Hair follicular keratinocyte (primary cell): ENCODE measurements around the gene ASPSCR1. TPM values are rescaled to one million over a fixed set of nuclear protein-coding genes. Genes with fewer than 3 reads are reported as not detected.

Source experiments
- total RNA-seq: library from RNA; depleted of rRNA; stranded (reverse); fragments of >200 nt; gene quantifications from 2 replicates; pipeline ENCODE4 v1.2.3, GENCODE V29; 2015

ASPSCR1 gene
- total RNA-seq = 10.5 and 11.1 TPM in 2 replicates

DNA sequence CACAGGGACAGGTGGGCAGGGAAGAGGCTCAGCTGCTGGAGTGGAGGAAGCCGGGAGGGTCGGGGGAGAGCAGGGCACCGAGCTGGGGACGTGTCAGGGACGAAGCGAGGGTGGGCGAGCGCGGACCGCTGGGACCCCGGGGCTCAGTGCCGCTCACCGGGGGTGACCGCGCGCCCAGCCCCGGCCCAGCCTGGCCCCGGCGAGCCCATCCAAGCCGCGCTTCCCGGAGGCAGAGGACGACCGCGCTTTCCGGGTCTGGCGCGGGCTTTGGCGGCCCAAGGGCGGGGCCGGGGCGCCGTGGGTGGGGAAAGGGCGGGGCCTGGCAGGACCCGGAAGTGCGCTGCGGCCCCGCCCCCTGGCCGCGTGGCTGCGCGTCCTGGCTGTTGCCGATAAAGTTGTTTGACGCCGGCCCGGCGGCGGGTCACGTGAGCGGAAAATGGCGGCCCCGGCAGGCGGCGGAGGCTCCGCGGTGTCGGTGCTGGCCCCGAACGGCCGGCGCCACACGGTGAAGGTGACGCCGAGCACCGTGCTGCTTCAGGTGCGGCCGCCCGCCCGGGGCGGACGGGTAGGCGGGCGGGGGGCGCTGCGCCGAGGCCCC is at the start of gene ASPSCR1:
ASPSCR1 (plus strand) TSS at position 419 of the 598 bp plus-strand sequence; CDS start at position 437, 18 bp downstream.

GRCh38 chr17:81927653-81928543 is 49.5 kb upstream of the ASPSCR1 start, which contains the start of gene MAFG:
TSS of gene MAFG (minus strand) at chr17:81927735. CDS start at chr17:81923185, 4,550 bp downstream.

DNA sequence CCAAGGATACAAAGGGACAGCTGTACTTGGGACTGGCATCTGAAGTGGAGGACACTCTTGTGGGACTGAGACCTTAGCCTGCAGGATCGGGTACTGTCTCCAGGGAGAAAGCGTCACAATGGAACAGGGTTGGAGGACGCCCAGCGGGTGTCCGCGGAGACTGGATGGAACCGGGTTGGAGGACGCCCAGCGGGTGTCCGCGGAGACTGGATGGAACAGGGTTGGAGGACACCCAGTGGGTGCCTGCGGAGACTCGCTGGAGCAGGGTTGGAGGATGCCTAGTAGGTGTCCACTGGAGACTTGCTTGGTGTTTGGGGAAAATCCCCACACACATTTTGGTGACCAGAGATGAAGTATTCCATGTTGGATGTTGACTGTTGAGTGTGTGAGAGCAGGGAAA is 30.2 kb upstream of the ASPSCR1 start, which contains the start of gene MYADML2:
MYADML2 (minus strand) TSS at position 45 of the 400 bp plus-strand sequence. CDS start 5,492 bp downstream, outside the sequence.

DNA sequence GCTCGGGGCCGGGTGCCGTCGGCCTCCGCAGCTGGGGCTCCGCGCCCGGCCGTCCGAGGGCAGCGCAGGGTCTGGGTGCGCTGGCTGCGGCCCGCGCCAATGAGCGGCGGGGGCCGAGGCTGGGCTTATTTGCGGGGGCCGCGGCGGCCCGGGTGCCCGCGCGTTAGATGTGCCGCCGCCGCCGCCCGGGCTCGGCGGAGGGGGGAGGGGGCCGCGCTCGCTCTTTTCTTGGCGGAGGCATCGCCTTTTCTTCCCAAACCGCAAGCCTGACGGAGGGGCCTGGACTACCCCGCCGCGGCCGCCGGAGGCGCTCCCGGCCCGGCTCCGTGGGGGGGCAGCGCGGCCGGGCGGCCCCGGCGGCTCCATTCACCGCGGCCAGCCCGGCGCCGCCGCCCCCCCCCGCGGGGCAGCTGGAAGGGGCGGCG is 16.3 kb upstream of the ASPSCR1 start, which contains the start of gene NOTUM:
NOTUM (minus strand) TSS at position 101 of the 425 bp plus-strand sequence. CDS start 278 bp downstream, outside the sequence.

DNA sequence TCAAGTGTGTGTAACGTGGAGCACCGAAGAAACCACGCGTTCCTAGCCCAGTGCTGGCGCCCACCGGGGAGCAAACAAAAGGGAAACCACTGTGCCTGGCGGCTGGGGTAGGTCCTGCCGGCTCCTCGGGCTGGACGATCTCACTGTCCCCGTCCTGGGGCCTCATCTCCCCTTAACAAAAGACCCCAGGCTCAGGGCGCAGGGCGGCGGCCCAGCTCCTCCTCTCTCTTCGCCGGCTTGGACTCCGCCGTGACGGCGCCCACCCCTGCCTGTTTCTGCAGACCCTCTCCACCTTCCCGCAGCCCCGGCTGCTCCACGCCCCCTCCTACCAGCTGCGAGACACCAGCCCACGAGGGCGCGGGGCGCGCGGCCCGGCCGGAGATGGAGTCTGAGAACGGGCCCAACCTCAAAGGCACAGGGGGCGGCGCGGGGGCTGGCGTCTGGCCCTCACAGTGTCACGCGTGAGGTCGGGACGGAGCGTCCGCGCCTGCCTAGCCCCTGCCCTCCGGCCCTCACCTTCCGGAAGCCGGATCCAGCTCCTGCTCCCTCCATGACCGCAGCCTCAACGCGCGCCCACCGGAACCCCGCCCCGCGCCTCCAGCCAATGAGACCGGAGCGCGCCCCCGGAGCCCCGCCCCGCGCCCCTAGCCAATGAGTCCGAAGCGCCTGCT is 45.0 kb downstream of the ASPSCR1 start, which contains the start of gene CENPX:
CENPX (minus strand) TSS at position 569 of the 671 bp plus-strand sequence; CDS start at position 552, 17 bp downstream.

GRCh38 chr17:82022981-82023446 is 45.6 kb downstream of the ASPSCR1 start, which contains the start of gene LRRC45:
TSS of gene LRRC45 (plus strand) at chr17:82023305. CDS start at chr17:82023644, 339 bp downstream.

DNA sequence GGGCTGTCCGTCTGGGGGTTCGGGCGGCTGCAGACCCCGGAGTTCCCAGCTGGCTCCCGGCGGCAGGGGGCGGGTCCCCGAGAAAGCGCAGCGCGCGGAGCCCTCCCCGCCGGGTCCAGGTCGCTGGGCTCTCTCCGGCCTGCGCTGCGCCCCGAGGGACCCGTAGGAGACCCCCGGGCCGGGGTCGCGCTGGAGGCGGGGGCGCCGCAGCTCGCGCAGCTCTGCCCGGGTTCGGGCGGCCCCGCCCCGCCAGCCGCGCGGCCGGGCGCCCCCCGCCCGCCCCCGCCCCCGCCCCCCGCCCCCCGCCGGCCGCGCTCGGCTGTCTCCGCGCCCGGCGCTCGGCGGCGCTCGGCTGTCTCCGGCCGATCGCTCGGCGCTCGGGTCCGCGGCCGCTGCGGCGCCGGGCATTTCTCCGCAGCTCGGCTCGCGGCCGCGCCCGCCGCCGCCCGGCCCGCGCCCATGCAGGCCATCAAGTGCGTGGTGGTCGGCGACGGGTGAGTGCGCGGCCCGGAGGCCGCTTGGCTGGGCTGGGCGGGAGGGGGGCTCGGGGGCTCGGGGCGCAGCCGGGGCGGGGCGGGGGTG is 54.0 kb downstream of the ASPSCR1 start, which contains the start of gene RAC3:
RAC3 (plus strand) TSS at position 376 of the 582 bp plus-strand sequence; CDS start at position 460, 84 bp downstream.

GRCh38 chr17:82037092-82037888 is 59.9 kb downstream of the ASPSCR1 start, which contains the start of gene DCXR:
TSS of gene DCXR (minus strand) at chr17:82037697. CDS start at chr17:82037682, 15 bp downstream.

DNA sequence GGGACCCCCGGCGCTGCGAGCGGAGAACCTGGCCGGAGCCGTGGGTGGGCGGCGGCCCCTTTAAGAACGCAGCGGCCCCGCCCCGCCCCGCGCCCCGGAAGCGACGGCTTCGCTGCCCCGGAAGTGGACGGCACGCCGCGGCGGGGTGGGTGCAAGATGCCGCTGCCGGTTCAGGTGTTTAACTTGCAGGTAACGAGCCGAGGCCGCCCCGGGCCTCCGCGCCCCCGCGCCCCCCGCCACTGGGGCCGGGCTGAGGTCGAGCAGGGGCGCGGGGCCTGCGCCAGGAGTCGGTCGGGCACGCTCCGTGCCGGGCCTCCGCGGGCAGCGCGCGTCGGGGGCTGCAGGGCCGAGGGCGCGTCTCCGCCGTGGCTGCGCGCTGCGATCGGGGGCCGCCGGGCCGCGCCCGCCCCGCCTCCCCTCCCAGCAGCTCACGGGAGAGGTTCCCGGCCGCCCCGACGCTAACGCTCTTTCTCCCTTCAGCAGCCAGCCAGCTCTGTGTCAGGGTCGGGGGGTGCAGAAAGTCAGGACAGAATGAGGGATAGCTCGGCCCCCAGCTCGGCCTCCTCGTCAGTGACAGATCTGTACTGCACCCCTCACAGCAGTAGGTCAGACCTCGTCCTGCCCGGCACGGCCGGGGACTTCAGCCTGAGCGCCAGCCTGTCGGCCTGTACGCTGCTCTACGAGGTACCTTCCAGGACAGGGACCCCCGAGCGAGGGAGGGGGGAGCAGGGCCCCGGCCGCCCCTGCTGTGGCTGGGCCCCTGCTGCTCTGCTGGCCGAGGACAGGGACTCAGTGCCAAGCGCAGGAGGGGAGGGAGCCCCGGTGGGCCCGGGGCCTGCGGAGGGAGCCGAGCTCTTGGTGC is 74.6 kb downstream of the ASPSCR1 start, which contains the start of the genes GPS1 and RFNG:
GPS1 (plus strand) TSS at position 123 of the 862 bp plus-strand sequence; CDS start at position 157, 34 bp downstream.
RFNG (minus strand) TSS at position 36 of the 862 bp plus-strand sequence. CDS start 45 bp downstream, outside the sequence.

GRCh38 chr17:82065638-82066303 is 88.3 kb downstream of the ASPSCR1 start, which contains the start of gene DUS1L:
TSS of gene DUS1L (minus strand) at chr17:82065804. CDS start at chr17:82065059, 745 bp downstream.

Other genes with a start within 250 kb of the ASPSCR1 start
- gene GCGR, start 173.5 kb upstream of the ASPSCR1 start, total RNA-seq = not detected in 2 replicates
- 54.0 and 72.8 TPM in 2 replicates for gene MCRIP1, start 144.3 kb upstream of the ASPSCR1 start, total RNA-seq
- not detected in 2 replicates for gene PPP1R27, start 142.6 kb upstream of the ASPSCR1 start, total RNA-seq
- 1,696 and 1,977 TPM in 2 replicates for gene P4HB, start 117.1 kb upstream of the ASPSCR1 start, total RNA-seq
- gene ARHGDIA, start 106.3 kb upstream of the ASPSCR1 start, total RNA-seq = 274 and 312 TPM in 2 replicates
- 109 and 236 TPM in 2 replicates for gene ALYREF, start 86.0 kb upstream of the ASPSCR1 start, total RNA-seq
- 256 and 274 TPM in 2 replicates for gene ANAPC11, start 85.9 kb upstream of the ASPSCR1 start, total RNA-seq
- gene NPB, start 75.4 kb upstream of the ASPSCR1 start, total RNA-seq = 3.4 and 3.6 TPM in 2 replicates
- 74.0 and 100 TPM in 2 replicates for gene PCYT2, start 66.2 kb upstream of the ASPSCR1 start, total RNA-seq
- 14.7 and 22.4 TPM in 2 replicates for gene SIRT7, start 59.5 kb upstream of the ASPSCR1 start, total RNA-seq
- 10.7 and 15.5 TPM in 2 replicates for gene MAFG, start 49.9 kb upstream of the ASPSCR1 start, total RNA-seq
- 97.9 and 121 TPM in 2 replicates for gene PYCR1, start 40.3 kb upstream of the ASPSCR1 start, total RNA-seq
- gene MYADML2, start 30.4 kb upstream of the ASPSCR1 start, total RNA-seq = not detected in 2 replicates
- gene NOTUM, start 16.4 kb upstream of the ASPSCR1 start, total RNA-seq = not detected in 2 replicates
- 69.0 and 245 TPM in 2 replicates for gene CENPX, start 45.2 kb downstream of the ASPSCR1 start, total RNA-seq
- 6.7 and 20.9 TPM in 2 replicates for gene LRRC45, start 45.7 kb downstream of the ASPSCR1 start, total RNA-seq
- 46.6 and 47.7 TPM in 2 replicates for gene RAC3, start 54.0 kb downstream of the ASPSCR1 start, total RNA-seq
- gene DCXR, start 60.1 kb downstream of the ASPSCR1 start, total RNA-seq = 118 and 135 TPM in 2 replicates
- gene RFNG, start 74.2 kb downstream of the ASPSCR1 start, total RNA-seq = 46.4 and 50.3 TPM in 2 replicates
- 96.7 and 124 TPM in 2 replicates for gene GPS1, start 74.3 kb downstream of the ASPSCR1 start, total RNA-seq
- 68.9 and 80.2 TPM in 2 replicates for gene DUS1L, start 88.2 kb downstream of the ASPSCR1 start, total RNA-seq
- 292 and 401 TPM in 2 replicates for gene FASN, start 120.6 kb downstream of the ASPSCR1 start, total RNA-seq
- 9.4 and 13.4 TPM in 2 replicates for gene CCDC57, start 235.2 kb downstream of the ASPSCR1 start, total RNA-seq